ENCODE results near the gene ZFYVE26.
"Not testable (repeated sequence)": the region's sequence is repeated elsewhere in the genome, so short reads cannot be mapped to it uniquely, and the experiment has no call there.

The ZFYVE26 gene

GRCh38 chr14:67831113-67831512 is 14.7 kb upstream of the ZFYVE26 start:
- H3K4me1 ChIP-seq (ENCODE audit: insufficient read depth, low read length), result no peaks in the 10 kb centered on the region
- no peaks in the 10 kb centered on the region for H3K36me3 ChIP-seq (ENCODE audit: insufficient read depth, low read length)
- no peak overlapping the region for H3K9ac ChIP-seq (ENCODE audit: low read depth, low read length)
- no peaks in the 10 kb centered on the region for H3K9me3 ChIP-seq (ENCODE audit: control insufficient read depth, insufficient read depth, low read length)

- no peaks in the 10 kb centered on the region; the same call in 1 of the 2 replicates for H3K36me3 ChIP-seq (ENCODE audit: insufficient read depth, low read length)
- peaks cover 2% of the 10 kb centered on the region; the same call in 1 of the 2 replicates for H3K4me1 ChIP-seq (ENCODE audit: insufficient read depth, low read length)
- H3K9ac ChIP-seq (ENCODE audit: low read depth, low read length), result peak overlapping the region; percentile 98; the same call in 1 of the 2 replicates
- no peaks in the 10 kb centered on the region for H3K9me3 ChIP-seq (ENCODE audit: control insufficient read depth, insufficient read depth, low read length)
These were observed 4.7 kb upstream of the ZFYVE26 start for GRCh38 chr14:67821121-67821520.

GRCh38 chr14:67820428-67820971 is 4.1 kb upstream of the ZFYVE26 start:
- Histone ChIP-seq H3K9ac (ENCODE audit: low read depth, low read length) (peak overlapping the region; percentile 98), H3K4me1 (ENCODE audit: insufficient read depth, low read length) (peaks cover 4% of the 10 kb centered on the region; the same call in 1 of the 2 replicates)

DNA sequence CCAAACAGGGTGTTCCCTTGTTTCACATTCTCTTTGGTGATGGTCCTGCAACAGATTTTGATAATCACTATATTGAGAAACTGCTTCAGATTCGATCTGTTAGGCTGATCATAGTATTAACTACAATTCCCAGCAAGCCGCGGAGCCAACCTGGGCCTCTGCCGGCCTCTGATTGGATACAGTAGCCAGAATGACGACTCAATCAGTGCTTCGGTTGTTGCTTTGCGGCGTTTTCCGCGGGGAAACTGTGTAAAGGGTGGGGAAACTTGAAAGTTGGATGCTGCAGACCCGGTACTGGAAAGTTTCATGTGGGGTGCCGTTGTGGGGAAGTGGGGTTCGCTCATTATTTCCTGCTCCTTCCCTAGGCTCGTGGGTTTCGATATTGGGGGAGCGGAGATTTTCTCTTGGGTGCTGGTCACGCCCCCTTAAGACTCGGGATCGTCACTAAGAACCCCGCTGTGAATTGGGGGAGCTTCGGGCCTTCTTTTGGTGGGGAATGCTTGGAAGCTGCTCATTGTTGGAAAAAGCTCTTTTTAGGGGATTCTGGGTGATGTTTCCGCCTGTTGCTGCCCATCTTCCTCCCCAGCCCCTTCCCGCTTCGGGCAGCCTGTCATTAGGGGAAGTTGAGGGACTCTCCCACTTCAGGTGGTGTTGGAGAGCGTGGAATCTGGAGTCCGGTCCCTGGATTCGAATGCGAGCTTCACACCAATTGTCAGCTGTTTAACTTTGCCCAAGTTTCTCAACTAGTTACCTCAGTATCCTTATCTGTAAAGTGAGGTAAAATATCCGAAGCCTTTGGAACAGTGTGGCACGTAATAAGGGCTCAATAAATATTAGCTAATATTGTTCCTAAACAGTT is 3.4 kb upstream of the ZFYVE26 start, which contains the start of gene RAD51B:
RAD51B (plus strand) TSS at position 217 of the 859 bp plus-strand sequence.
- H3K36me3 ChIP-seq (ENCODE audit: insufficient read depth, low read length), result no peaks in the 10 kb centered on the region; the same call in 1 of the 2 replicates
- peaks cover 7% of the 10 kb centered on the region; the same call in 1 of the 2 replicates for H3K4me1 ChIP-seq (ENCODE audit: insufficient read depth, low read length)
- peak within 1 kb of the TSS; percentile 98 for H3K9ac ChIP-seq (ENCODE audit: low read depth, low read length)
- no peaks in the 10 kb centered on the region for H3K9me3 ChIP-seq (ENCODE audit: control insufficient read depth, insufficient read depth, low read length)

More at GRCh38 chr14:67820428-67820971, 4.1 kb upstream of the ZFYVE26 start:
- no peaks in the 10 kb centered on the region; the same call in 1 of the 2 replicates for H3K36me3 ChIP-seq (ENCODE audit: insufficient read depth, low read length)
- no peaks in the 10 kb centered on the region for H3K9me3 ChIP-seq (ENCODE audit: control insufficient read depth, insufficient read depth, low read length)

DNA sequence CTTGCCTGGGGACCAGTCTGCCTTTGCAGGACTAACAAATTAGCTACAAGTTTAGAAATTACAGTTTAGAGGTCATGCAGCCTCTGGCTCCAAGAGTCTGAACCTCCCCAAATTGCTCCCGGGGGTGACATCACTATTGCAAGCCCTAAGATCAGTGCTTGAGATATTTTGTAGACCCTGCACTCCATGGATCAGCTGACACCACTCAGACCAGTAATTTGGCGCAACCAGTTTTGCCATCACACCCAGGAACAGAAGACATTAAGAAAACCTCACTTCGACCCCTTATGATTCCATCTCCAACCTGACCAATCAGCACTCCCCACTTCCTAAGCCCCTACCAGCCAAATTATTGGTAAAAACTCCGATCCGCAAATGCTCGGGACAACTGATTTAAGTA is 2.1 kb upstream of the ZFYVE26 start:
- not testable (repeated sequence) for H3K36me3 ChIP-seq (ENCODE audit: insufficient read depth, low read length); H3K9me3 ChIP-seq (ENCODE audit: control insufficient read depth, insufficient read depth, low read length); H3K4me1 ChIP-seq (ENCODE audit: insufficient read depth, low read length); H3K9ac ChIP-seq (ENCODE audit: low read depth, low read length)

GRCh38 chr14:67817750-67818438 is 1.5 kb upstream of the ZFYVE26 start:
- H3K4me1 ChIP-seq (ENCODE audit: insufficient read depth, low read length), result peaks cover 7% of the 10 kb centered on the region; the same call in 1 of the 2 replicates
- no peaks in the 10 kb centered on the region for H3K9me3 ChIP-seq (ENCODE audit: control insufficient read depth, insufficient read depth, low read length)
- H3K9ac ChIP-seq (ENCODE audit: low read depth, low read length), result no peak overlapping the region
- H3K36me3 ChIP-seq (ENCODE audit: insufficient read depth, low read length), result no peaks in the 10 kb centered on the region

DNA sequence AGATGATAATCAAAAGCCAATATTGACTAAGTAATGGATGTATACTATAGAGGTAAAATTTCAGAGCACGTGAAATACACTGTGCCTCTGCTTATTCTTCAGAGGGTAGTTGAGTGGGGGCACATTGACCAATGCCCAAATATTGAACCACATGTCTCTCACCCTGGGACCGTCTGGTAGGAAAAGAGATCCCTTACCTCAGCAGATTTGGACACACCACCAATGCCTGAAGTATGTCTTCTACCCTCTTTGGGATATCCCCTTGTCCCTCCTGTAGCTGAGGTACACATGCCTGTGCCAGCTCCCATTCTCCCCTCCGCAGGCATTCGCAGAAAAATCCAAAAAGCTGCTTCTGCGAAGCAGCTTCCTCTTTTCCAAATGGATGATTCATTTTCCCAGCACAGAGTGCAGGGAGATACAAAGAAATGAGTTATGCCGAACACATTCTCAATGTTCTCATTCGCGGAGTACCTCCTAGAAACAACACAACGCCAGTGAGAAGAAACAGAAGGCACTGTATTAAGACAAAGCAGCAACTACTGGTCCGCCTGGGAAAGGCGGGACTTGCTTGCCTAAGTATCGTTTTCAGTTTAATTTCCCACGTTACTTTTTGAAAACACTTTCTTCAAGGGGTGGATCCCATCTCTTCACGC is 691 bp downstream of the ZFYVE26 start:
- no peaks in the 10 kb centered on the region for H3K9me3 ChIP-seq (ENCODE audit: control insufficient read depth, insufficient read depth, low read length)
- H3K4me1 ChIP-seq (ENCODE audit: insufficient read depth, low read length), result peaks cover 4% of the 10 kb centered on the region; the same call in 1 of the 2 replicates
- H3K36me3 ChIP-seq (ENCODE audit: insufficient read depth, low read length), result peaks cover 2% of the 10 kb centered on the region; the same call in 1 of the 2 replicates
- peak overlapping the region; percentile 87 for H3K9ac ChIP-seq (ENCODE audit: low read depth, low read length)

- H3K4me1 ChIP-seq (ENCODE audit: insufficient read depth, low read length), result peaks cover 4% of the 10 kb centered on the region; the same call in 1 of the 2 replicates
- H3K9ac ChIP-seq (ENCODE audit: low read depth, low read length), result no peak overlapping the region
- no peaks in the 10 kb centered on the region for H3K9me3 ChIP-seq (ENCODE audit: control insufficient read depth, insufficient read depth, low read length)
- H3K36me3 ChIP-seq (ENCODE audit: insufficient read depth, low read length), result peaks cover 2% of the 10 kb centered on the region; the same call in 1 of the 2 replicates
These were observed 1.6 kb downstream of the ZFYVE26 start for GRCh38 chr14:67814821-67815220.

DNA sequence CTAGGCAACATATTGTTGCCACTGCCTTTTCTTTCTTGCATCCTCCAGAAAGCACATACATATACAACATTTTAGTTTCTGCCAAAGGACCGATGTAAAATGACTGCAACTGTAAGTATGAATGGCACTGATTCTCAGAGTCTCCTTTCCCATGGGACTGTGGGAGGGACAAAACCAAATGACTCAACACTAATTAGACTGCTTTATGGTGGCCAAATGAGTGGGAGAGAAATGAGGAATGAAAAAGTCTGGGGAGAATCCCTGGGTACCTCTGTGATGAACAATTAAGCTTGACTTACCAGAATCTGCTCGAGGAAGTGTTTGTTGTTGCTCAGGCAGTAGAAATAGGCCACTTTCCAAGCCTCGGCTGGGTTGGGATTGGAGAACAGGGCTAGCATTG is 10.1 kb downstream of the ZFYVE26 start:
- peaks cover 24% of the 10 kb centered on the region for H3K36me3 ChIP-seq (ENCODE audit: insufficient read depth, low read length)
- no peaks in the 10 kb centered on the region for H3K9me3 ChIP-seq (ENCODE audit: control insufficient read depth, insufficient read depth, low read length)
- no peaks in the 10 kb centered on the region for H3K4me1 ChIP-seq (ENCODE audit: insufficient read depth, low read length)
- H3K9ac ChIP-seq (ENCODE audit: low read depth, low read length), result no peak overlapping the region

- H3K36me3 ChIP-seq (ENCODE audit: insufficient read depth, low read length), result peaks cover 23% of the 10 kb centered on the region
- H3K9me3 ChIP-seq (ENCODE audit: control insufficient read depth, insufficient read depth, low read length), result no peaks in the 10 kb centered on the region
- no peaks in the 10 kb centered on the region for H3K4me1 ChIP-seq (ENCODE audit: insufficient read depth, low read length)
These were observed 15.6 kb downstream of the ZFYVE26 start for GRCh38 chr14:67800743-67801142.

GRCh38 chr14:67798731-67799130 is 17.7 kb downstream of the ZFYVE26 start:
- Histone ChIP-seq H3K9ac (ENCODE audit: low read depth, low read length) (peak overlapping the region; percentile 11; the same call in 1 of the 2 replicates), H3K36me3 (ENCODE audit: insufficient read depth, low read length) (peaks cover 10% of the 10 kb centered on the region; the same call in 1 of the 2 replicates), H3K9me3 (ENCODE audit: control insufficient read depth, insufficient read depth, low read length) (no peaks in the 10 kb centered on the region), H3K4me1 (ENCODE audit: insufficient read depth, low read length) (no peaks in the 10 kb centered on the region)

More at GRCh38 chr14:67800743-67801142, 15.6 kb downstream of the ZFYVE26 start:
- H3K9ac ChIP-seq (ENCODE audit: low read depth, low read length), result no peak overlapping the region

GRCh38 chr14:67787673-67788072 is 28.7 kb downstream of the ZFYVE26 start:
- Histone ChIP-seq H3K36me3 (ENCODE audit: insufficient read depth, low read length) (peaks cover 21% of the 10 kb centered on the region; the same call in 1 of the 2 replicates), H3K9ac (ENCODE audit: low read depth, low read length) (no peak overlapping the region), H3K4me1 (ENCODE audit: insufficient read depth, low read length) (no peaks in the 10 kb centered on the region), H3K9me3 (ENCODE audit: control insufficient read depth, insufficient read depth, low read length) (no peaks in the 10 kb centered on the region)

DNA sequence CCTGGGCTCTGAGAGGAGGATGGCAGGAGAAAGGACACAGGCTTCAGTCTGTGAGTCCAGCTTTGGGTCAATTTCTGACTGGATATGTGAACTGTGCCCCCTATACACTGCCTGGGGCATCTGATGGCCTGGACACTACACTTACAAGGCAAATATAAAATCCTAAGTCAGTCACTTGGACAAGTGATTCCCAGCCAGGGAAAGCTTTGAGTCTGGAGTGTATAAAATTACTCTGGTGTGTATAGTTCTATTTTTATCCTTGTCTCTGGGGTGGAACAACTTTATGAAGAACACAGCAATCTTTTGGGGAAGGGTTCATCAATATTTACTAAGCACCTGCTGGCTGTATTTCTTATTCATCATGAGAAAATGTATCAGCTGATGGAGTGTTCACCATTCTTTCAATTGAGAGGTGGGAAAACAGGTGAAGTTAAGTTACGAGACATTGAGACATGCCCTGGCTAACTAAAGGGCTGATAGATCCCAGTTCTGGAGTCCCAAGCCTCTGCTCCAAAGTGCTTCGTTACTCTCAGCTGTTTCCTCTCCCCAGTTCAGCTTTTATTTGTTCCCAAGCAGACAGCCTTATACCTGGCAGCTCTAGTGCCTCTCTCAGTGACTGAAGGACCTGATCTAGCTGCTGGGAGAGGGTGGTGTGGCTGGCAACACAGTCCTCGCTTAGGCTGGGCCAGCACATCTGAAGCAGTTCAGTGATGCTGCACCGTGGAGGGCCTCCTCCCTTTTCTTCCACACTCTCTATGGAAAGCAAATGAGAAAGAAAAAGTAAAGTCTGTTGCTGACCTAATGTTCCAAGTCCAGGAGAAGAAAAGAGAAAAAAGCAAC is 30.9 kb downstream of the ZFYVE26 start:
- Histone ChIP-seq H3K4me1 (ENCODE audit: insufficient read depth, low read length) (no peaks in the 10 kb centered on the region), H3K9ac (ENCODE audit: low read depth, low read length) (no peak overlapping the region), H3K36me3 (ENCODE audit: insufficient read depth, low read length) (peaks cover 30% of the 10 kb centered on the region; the same call in 1 of the 2 replicates), H3K9me3 (ENCODE audit: control insufficient read depth, insufficient read depth, low read length) (no peaks in the 10 kb centered on the region)
